GM19035 (cell line): ENCODE data around the gene HOXB3.
"Not testable (repeated sequence)": the region's sequence is repeated elsewhere in the genome, so short reads cannot be mapped to it uniquely, and the experiment has no call there.

Experiments used
- ATAC-seq: cut with Tn5 transposase; IDR thresholded peaks from one replicate; pipeline ENCODE4 v1.9.1; 2021; ENCODE audit not compliant: unreplicated experiment

Gene HOXB3

GRCh38 chr17:48530208-48530886 lies 59.7 kb downstream of the HOXB3 start:
- ATAC-seq, result no peak

GRCh38 chr17:48529683-48530009 lies 60.4 kb downstream of the HOXB3 start:
- ATAC-seq, result no peak

GRCh38 chr17:48528936-48529682 lies 60.9 kb downstream of the HOXB3 start:
- no peak for ATAC-seq

- ATAC-seq, result no peak
Observed at GRCh38 chr17:48528153-48528935, 61.7 kb downstream of the HOXB3 start.

DNA sequence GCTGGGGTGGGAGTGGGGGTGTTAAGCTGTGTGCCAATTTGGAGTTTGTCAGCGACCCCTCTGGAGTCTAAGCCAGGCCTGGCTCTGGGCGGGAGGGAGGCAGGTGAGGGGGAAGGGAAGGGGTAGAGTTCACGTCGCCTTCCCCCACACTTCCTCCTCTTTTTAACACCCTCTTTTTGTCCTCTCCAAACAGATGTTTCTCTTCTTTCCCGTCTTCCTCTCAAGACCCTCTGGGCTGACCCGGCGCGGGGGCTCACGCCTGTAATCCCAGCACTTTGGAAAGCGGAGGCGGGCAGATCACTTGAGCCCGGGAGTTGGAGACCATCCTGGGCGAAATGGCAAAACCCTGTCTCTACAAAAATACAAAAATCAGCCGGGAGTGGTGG lies 62.5 kb downstream of the HOXB3 start:
- ATAC-seq, result no peak

- no peak for ATAC-seq
Observed at GRCh38 chr17:48526608-48527546, 63.2 kb downstream of the HOXB3 start.

DNA sequence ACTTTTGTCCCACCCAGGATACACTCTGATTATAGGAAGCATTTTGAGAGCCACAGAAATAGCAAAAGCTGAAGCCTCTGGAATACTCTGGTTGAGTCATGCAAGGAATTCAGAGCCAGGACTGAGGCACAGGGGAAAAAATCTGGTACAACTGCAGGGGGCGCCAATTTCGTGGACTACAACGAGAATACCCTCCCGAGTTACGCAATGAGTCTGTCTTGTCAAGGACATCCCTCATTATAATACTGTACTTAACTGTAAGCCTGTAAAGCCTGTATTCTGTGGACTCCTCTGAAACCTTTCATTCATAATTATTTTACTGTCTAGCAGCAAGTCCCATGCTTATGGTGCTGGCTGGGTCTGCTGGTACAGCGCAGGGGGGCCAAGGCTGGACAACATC lies 67.0 kb downstream of the HOXB3 start:
- no peak for ATAC-seq

DNA sequence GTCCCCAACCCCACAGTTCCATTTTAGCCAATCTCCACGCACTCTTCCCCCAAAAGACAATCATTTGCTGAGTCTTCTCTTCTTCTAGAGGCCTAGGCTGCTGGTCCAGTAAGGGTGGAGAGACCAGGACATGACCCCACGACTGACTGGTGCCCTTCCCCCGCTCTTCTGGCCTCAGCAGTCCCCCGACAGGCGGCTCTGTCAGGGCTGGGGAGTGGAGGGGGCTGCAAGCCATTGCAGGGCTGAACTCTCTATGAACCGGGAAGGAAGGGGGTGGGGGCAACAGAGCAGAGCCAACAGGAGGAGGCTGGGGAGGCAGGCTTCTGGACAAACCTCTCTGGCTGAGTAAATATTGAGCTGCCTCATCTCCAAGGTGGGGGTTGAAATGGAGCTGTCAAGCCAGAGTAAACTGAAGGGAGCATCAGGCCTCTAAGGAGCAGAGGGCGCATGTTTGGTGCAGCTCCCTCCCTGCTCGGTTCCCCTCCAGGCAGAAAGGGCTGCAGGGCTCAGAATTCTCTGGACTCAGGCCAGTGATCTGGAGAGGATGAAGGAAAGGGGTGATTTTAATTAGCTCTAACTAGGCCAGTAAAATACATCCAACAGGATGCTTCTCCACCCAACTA lies 67.9 kb downstream of the HOXB3 start:
- no peak for ATAC-seq

GRCh38 chr17:48520631-48521079 lies 69.4 kb downstream of the HOXB3 start:
- no peak for ATAC-seq

- no peak for ATAC-seq
Observed at GRCh38 chr17:48519427-48519826, 70.6 kb downstream of the HOXB3 start.

- ATAC-seq, result no peak
Observed at GRCh38 chr17:48517478-48517877, 72.6 kb downstream of the HOXB3 start.

DNA sequence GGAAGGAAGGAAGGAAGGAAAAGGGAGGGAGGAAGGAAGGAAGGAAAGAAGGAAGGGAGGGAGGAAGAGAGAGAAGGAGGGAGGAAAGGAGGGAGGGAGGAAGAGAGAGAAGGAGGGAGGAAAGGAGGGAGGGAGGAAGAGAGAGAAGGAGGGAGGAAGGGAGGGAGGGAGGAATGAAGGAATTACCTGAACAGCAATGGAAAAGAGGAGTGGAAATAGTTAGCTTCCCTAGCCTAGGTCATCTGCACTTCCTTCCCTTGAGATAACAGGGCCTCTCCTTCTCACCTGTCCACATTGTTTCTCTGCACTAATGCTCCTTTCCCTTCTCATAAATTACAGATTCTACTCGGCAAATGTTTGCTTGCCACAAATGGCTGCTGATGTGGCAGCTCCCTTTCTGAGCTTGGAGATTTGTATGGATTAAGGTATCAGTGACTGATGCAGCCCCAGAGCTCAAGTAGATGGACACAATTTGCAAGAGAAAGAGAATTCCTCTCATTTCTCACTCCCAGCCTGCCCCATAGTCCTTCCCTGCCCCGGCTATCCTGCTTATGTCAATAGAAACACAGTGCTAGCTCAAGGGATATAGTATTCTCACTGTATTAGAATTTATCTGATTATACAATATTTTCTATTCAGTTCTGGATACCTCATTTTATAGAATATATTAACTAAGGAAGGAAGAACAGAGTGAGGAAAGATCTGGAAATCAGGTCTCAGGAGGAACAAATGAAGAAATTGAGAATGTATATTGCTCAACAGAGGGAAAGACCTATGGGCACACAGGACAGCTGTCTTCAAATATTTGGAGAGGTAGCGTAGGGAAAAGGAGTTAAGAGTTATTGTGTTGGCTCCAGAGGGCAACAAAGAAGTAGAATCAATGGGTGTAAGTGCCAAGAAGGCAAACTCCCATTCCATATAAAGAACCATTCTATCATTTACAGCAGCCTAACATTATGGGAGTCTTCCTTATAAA lies 73.8 kb downstream of the HOXB3 start:
- ATAC-seq, result no peak

DNA sequence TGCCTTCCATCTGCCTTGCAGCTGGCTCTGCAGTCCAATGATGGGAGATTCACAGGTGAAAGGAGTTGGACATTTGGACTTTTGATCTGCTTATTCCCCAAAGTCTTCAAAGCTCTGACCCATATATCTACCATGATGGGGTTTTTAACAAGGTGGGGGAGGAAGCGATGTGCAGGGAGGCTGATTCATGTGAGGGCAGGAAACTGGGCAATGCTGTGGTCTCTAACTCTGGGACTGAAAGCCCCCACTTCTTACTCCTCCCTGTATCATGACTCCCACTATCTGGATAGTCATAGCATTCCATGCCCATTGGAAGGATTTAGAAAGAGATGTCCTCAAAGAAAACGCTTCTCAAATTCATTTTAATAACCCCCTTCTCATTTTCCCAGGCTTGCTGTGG lies 75.6 kb downstream of the HOXB3 start:
- no peak for ATAC-seq

- no peak for ATAC-seq
Observed at GRCh38 chr17:48513666-48514455, 76.2 kb downstream of the HOXB3 start.

DNA sequence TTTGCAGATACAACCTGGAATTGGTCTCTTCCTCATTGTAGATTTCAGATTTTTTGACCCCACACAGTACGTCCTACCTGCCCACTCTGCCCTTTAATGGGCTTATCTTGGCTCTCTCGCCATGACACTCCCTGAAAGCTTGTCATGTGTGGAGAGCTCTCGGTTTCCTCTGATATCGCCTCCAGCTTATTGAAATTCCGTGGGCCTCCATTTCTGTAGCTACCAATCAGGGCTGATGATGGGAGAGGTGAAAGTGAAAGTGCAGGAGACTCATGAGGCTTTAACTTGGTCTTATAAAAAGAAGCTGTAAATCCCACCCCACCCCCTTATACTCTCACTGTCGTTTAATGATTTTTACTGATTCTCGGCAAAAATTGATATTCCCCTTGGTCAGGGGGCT lies 76.9 kb downstream of the HOXB3 start:
- no peak for ATAC-seq

DNA sequence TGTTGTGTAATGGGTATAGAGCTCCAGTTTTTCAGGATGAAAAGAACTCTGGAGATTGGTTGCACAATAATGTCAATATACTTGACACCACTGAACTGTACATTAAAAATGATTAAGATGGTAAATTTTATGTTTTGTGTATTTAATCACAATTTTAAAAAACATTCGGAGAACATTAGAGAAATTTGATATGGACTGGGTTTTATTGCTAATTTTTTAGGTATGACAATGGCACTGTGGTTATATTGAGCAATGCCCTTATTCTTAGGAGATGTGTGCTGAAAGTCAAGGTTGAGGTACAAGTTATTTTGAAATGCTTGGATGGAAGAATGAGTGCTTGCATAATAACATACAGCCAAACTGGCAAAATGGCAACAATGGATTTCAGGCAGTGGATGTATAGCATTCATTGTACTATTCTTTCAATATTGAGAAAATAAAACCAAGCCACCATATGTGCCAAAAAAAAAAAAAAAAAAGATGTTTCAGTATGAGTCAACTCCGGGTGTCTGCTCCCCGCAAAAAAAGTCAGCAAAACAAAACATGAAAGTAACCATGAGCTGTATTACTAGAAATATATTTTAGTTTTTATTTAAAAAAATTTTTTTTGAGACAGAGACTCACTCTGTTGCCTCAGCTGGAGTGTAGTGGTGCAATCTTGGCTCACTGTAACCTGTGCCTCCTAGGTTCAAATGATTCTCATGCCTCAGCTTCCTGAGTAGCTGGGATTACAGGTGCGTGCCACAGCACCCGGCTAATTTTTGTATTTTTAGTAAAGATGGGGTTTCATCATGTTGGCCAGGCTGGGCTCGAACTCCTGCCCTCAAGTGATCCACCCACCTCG lies 79.1 kb downstream of the HOXB3 start:
- ATAC-seq, result peak; percentile 63

- ATAC-seq, result no peak
Observed at GRCh38 chr17:48510381-48510760, 79.7 kb downstream of the HOXB3 start.

DNA sequence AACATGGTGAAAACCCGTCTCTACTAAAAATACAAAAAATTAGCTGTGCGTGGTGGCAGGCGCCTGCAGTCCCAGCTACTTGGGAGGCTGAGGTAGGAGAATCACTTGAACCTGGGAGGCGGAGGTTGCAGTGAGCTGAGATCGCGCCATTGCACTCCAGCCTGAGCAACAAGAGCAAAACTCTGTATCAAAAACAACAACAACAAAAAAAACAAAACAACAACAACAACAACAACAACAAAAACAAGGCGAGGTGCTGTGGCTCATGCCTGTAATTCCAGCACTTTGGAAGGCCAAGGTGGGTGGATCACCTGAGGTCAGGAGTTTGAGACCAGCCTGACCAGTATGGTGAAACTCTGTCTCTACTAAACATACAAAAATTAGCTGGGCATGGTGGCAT lies 80.3 kb downstream of the HOXB3 start:
- ATAC-seq, result not testable (repeated sequence)
